DMS 273 (cell line): ENCODE results near the gene SLCO2B1.
"Not testable (repeated sequence)": the region's sequence is repeated elsewhere in the genome, so short reads cannot be mapped to it uniquely, and the experiment has no call there.

ENCODE experiments used
- DNase-seq: peaks from one replicate; lab custom pipeline; 2025; ENCODE audit not compliant: unreplicated experiment; lab: John Stamatoyannopoulos, UW

Gene SLCO2B1, protein sequence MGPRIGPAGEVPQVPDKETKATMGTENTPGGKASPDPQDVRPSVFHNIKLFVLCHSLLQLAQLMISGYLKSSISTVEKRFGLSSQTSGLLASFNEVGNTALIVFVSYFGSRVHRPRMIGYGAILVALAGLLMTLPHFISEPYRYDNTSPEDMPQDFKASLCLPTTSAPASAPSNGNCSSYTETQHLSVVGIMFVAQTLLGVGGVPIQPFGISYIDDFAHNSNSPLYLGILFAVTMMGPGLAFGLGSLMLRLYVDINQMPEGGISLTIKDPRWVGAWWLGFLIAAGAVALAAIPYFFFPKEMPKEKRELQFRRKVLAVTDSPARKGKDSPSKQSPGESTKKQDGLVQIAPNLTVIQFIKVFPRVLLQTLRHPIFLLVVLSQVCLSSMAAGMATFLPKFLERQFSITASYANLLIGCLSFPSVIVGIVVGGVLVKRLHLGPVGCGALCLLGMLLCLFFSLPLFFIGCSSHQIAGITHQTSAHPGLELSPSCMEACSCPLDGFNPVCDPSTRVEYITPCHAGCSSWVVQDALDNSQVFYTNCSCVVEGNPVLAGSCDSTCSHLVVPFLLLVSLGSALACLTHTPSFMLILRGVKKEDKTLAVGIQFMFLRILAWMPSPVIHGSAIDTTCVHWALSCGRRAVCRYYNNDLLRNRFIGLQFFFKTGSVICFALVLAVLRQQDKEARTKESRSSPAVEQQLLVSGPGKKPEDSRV

DNA sequence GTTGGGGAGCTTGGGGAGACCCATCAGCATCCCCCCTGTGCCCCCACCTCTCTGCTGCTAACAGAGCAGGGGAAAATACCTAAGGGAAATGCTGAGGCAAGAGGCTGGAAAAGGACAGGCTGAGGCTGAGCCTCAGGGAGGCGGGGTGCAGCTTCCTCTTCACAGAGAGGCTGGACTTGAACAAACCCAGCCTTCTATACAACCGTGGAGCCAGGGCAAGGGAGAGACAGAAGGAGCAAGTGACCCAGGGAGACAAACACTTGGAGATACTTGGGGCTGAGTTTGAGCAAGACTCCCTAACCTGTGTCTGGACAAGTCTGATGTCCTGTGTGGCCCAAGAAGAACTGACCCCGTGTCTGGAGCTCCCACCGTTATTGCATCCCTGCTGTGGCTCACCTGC is at the start of gene SLCO2B1:
Gene SLCO2B1 (plus strand): TSS at position 229 of the 400 bp plus-strand sequence. CDS start 275 bp downstream, outside the sequence.
- DNase-seq, result no peak

DNA sequence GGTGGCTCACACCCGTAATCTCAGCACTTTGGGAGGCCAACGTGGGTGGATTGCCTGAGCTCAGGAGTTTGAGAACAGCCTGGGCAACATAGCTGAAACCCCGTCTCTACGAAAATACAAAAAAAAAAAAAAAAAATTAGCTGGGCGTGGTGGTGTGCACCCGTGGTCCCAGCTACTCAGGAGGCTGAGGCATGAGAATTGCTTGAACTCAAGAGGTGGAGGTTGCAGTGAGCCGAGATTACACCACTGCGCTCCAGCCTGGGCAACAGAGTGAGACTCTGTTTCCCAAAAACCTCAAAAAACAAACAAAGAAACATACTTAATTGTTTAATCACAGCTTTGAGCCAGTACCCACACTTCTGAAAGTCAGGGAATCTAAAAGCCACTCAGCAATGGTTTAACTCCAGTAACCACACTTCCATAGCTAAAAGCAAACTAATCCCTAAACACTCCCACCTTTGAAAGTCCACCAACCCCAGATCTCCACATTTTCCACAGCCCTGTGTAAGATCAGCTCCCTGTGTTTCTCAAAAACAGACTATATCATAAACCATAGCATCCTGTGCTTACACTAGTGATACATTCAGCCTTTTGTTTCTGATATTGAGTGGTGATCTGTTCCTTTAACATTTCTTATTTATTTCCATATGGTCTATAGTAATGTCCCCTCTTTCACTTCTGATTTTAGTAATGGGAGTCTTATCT is 49.3 kb upstream of the SLCO2B1 start:
- DNase-seq, result no peak

DNA sequence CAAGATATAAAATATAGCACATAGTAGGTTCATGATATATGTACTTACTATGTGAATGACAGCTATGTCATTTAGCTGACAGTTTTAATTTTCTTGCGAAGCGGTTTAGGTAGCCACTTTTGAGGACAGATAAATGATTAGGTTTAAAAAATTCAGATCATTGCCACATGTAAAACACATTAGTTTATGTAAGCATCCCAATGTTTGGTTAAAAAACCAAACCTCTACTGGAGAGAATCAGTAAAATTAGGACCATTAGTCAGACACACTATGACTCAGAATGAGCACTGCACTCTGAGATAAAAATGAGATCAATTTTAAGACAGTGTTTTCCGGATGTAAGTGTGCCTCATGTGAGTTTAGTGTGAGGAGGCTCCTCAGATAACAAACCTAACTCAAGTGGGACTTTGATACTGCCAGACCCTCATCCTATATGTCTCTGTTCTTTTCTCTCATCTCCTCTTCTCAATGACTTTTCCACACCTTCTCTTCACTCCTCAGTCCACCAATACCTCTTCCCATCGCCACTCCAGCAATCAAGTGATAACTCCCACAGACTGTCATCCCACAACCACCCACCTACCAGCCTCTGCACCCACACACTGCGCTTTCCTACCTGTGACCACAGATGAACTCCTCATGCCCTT is 47.4 kb upstream of the SLCO2B1 start:
- DNase-seq, result no peak

DNA sequence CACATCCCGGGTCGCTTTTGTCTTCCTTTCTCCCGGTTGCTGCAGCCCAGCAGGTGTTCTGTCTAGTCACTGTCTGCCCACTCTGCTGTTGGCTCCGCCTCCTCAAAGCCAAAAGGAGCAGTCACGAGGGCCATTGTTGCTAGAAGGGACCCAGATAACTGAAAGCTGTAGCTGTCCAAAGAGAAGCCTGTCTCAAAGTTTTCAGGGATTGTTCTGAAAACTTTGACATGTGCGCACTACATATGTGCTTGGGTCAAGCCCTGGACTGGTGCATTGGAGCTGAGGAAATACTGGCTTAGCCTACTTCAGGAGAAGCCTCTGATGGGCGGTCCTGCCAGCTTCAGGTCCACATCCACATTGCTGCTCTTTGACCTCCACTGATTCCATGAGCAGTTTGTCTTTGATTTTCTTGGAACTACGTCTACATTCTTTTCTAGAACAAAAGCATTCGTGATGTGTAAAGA is 45.4 kb upstream of the SLCO2B1 start:
- DNase-seq, result peak; percentile 5

DNA sequence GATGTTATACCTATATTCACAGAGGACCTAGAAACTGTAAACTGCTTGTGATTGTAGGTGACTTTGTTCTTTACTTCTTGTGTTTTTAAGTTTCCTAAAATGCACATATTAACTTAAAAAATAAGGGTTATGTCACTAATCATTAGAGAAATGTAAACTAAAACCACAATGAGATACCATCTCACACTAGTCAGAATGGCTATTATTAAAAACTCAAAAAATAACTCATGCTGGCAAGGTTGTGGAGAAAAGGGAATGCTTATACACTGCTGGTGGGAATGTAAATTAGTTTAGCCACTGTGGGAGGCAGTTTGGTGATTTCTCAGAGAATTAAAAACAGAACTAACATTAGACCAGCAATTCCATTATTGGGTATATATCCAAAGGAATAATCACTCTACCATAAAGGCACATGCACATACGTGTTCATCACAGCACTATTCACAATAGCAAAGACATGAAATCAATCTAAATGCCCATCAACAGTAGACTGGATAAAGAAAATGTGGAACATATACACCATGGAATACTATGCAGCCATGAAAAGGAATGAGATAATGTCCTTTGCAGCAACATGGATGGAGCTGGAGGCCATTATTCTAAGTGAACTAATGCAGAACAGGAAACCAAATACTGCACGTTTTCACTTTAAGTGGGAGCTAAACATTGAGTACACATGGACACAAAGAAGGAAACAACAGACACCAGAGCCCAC is 44.8 kb upstream of the SLCO2B1 start:
- DNase-seq, result not testable (repeated sequence)

DNA sequence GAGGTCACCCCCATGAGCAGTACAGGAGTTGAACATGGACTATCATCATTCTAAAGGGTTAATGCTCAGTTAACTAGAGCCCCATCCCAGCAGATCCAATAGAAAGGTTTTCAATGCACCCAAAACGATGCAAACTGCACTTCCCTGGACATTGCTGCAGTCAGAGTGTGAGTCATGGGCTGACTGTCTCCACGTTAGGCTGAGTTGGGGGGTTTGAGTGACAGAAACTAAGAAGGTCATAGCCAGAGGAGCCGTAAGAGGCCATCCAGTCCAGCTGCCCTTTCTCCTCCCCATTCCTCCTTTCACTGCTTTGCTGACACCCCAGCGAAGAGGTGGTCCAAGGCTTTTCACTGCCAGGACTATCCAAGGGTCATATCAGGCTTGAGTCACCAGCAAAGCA is 43.7 kb upstream of the SLCO2B1 start:
- DNase-seq, result no peak

DNA sequence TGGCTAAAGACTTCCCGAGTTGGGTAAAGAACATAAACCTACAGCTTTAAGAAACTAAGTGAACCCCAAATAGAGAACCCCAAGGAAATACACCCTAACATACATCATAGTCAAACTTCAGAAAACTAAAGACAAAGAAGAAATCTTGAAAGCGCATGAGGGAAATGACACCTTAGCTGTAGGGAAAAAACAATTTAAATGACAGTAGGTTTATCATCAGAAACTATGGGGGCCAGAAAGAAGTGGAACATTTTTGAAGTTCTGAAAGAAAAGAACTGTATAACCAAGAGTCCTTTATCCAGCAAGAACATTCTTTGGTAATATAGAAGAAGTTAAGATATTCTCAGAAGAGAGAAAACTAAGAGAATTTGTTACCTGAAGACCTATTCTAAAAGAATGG is 38.7 kb upstream of the SLCO2B1 start:
- DNase-seq, result no peak

DNA sequence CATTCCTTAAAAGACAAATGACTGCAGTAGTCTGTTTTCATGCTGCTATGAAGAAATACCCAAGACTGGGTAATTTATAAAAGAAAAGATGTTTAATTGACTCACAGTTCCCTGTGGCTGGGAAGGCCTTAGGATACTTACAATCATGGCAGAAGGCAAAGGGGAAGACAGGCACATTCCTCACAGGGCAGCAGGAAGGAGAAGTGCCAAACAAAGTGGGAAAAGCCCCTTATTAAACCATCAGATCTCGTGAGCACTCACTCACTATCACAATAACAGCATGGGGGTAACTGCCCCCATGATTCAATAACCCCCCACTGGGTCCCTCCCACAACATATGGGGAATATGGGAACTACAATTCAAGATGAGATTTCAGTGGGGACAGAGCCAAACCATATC is 37.9 kb upstream of the SLCO2B1 start:
- DNase-seq, result no peak

DNA sequence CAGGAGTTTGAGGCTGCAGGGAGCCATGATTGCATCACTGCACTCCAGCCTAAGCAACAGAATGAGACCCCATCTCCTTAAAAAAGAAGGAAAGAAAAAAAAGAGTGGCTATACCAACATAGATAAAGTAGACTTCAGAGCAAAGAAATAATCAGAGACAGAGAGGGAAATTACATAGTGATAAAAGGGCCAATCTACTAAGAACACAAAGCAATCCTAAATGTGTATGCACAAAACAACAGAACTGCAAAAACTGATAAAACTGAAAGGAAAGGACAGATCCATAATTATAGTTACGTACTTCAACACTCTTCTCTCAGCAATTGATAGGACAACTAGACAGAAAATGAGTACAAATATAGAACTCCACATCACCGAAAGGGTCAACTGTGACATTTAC is 36.4 kb upstream of the SLCO2B1 start:
- DNase-seq, result no peak

DNA sequence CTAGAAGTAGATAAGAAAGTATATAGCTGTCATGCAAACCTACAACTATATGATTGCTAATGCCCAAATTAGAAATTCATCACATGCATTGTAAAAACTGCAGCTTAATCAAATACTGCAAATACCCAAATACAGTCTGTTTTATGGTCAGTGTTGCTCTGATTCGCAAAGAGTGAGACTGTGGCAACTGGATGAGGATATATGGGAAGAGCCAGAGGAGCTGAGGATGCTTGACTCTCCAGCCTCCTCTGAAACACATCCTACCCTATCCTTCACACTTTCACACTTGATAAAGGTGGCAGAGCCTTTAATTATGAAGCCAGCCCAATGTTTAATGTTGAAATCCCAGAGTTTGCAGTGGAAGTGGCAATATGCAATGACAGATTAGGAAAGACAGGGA is 32.3 kb upstream of the SLCO2B1 start:
- DNase-seq, result no peak

DNA sequence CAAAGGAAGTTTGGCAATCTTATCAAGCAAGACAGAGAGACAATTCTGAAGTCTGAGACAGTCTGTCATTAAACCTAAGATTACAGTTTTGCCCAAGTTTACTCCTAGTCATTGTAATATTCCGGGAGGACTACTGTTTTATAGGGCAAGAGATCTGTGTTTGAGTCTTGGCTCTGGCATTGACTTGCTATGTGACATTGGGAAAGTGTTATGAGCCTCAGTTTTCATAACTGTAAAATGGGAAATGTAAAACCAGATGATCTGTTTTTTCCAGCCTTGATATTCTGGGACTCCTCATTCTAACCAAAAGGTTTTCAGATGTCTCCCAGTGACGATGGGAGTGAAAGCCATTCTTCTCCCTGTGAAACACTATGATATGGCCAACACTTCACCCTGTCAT is 24.3 kb upstream of the SLCO2B1 start:
- DNase-seq, result no peak

DNA sequence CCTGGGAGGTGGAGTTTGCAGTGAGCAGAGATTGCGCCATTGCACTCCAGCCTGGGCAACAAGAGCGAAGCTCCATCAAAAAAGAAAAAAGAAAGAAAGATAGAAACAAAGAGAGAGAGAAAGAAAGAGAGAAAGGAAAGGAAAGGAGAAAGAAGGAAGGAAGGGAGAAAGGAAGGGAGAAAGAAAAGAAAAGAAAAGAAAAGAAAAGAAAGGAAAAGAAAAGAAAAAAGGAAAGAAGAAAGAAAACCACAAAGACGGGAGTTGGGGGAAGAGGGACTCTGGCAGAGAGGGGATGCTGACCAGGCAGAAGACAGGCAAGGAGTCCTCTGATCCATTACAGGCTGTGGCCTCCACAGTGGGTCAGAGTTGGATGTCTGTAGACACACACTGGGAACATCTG is 18.8 kb upstream of the SLCO2B1 start:
- DNase-seq, result no peak

DNA sequence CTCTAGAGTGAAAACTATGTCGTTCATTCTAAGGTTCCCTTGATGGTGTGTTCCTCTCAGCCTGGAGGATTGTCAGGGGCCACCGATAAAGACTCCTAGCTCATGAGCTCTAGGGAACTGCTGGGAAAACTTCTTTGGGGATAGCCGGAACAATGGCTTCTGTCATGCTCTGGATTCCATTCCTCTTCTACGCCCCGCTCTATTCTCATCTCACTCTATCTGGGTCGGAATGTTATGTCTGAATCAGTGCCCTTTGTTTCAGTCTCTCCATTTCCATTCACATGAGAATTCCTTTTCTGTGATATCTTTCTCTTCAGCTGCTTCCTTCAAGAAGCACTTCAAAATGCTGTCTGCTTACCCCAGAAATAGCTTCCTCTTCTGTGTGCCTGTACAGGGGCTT is 16.9 kb upstream of the SLCO2B1 start:
- DNase-seq, result no peak

DNA sequence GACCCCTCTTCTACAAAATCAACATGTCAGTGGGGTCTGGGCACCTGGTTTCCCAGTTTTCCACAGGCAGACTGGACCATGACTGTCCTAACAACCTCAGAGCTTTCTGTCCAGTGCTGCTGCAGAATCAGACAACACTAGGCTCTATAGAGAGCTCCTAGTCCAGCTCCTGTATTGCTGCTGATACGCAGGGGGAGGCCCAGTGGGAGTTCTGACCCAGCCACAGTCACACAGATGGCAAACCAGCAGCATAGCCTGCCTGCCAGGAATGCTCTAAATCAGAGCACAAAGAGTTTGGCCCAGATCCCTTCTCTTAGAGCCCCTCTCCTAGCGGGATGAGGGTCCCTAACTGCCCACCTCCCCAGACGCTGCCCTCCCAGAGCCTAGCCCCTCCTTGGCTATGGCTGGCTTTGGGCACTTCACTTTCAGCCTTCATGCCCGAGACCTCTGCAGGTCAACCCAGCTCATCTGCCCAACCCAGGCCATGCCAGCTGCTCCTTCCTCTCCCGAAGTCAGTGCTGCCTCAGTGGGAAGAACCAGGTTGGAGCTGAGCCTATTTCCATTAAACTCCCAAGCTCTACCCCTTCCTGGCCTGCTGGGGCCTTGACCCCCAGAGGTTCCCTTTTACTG is 15.8 kb upstream of the SLCO2B1 start:
- DNase-seq, result peak; percentile 17

DNA sequence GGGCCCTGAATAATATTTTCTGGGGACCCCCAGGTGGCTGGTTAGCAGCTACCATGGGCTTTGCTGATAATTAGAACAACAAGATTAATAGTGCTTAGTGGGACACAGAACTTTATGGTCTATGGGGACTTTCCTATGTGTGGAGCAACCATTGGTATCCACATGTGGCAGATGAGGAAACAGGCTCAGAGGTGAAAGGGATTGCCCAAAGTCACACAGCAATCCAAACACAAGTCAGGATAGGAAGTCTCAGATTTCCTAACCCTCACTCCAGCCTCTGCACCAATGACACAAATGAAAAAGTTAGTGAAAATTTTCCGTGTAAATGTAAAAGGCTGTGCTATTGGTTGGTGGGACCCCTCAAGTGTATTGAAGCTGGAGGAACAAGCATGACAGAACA is 15.3 kb upstream of the SLCO2B1 start:
- no peak for DNase-seq

DNA sequence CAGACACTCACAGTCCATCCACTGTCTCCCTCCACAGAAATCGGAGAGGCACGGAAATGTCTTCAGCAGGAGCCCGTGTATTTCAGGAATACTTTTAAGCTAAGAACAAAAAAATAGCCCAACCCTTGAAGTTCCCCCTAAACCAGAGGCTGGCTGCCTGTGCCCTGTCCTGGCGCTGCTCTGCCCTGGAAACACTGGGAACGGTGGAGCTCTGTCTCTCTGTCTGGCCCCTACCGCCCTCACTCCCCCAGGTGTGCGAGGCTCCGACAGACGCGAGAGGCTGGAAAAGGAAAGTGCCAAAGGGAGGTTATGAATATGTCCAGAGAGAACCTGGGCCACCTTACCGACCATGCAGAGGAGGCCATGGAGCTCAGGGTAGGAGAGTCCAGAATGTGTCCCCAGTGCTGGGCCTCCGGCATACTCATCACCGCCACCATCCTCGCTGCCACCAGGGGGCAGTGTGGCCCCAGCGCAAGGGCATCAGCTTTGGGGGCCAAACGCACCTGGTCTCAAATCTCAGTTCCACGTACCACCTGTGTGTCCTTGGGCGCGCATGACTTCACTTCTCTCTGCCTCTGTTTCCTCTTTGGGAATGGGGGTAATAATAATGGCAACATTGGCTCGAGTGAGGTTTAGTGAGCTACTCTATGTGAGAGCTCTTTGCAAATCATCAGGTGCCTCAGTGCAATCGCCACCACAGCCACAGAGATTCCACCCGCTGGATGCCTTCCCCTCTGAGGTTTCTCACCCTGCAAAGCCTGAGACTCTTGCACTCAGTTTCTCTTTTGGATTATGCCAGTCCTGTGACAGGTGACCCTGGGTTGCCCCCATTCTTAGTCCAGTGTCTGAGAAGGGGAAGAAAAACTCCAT is 10.4 kb upstream of the SLCO2B1 start:
- peak; percentile 54 for DNase-seq

DNA sequence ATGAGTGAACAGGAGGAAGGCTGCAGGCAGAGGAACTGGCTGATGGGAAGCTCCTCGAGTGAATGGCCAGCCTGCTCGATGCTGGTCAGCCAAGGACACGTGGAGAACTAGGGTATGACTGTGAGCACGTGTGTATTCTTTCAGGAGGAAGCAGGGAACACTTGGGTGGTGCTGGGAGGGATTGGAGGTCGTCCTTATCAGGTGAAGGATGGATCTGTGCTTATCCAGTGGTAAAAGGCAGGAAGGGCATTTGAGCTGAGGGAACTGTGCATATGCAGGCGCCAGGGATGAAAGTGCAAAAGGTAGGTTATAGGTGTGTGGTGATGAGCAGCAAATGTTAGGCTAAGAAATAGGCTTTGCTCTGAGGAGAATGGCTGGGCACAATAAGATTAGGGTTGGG is 9.7 kb upstream of the SLCO2B1 start:
- DNase-seq, result no peak

DNA sequence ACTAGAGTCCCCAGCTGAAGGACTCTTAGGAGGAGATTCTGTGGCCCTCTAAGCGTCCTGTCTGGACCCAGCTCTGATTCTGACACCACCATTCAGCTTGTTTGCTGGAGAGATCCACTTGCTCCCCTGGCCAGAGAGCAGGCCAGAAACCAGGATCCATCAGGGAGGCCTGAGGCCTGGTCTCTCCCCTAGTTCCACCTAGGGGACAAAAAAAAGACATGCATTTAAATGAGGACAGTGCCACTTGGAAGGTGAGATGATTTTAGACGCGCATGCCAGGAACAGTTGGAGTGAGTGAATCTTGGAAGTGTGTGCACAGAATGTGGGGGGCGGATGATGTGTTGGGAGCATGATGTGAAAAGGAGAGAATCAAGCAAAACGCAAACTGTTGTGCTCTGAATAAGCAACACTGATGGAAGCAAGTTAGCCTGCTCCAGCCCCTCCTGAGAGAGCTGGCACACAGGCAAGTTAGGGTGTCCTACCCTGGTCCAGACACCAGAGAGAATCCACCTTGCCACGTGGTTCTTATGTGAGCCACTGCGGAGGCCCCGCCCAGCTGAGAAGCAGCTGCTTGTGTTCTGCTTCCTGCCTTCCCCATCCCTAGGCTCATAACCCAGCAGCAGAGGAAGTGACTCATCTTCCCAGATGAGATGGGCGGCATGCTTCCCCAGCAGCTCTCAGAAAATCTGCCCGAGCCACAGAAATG is 8.0 kb upstream of the SLCO2B1 start:
- peak; percentile 41 for DNase-seq

DNA sequence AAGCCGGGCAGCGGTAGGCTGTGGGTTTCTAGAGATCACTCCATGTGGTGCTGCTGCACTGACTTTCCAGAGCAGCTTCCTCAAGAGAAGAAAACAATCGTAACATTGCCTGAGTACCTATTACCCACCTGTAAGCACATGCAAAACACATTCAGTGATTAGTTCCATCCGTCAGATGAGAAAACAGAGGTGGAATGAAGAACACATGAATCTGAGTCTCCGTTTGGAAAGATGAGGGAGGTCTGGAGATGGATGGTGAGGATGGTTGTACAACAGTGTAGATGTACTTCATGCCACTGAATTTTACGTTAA is 7.5 kb upstream of the SLCO2B1 start:
- no peak for DNase-seq
